IPS-NIHi11 (cell line): ENCODE data around the gene CHRNA7.
"Not testable (repeated sequence)": the region's sequence is repeated elsewhere in the genome, so short reads cannot be mapped to it uniquely, and the experiment has no call there.

Experiments
- DNase-seq: peaks from one replicate; pipeline ENCODE4 v3.0.0; 2012; ENCODE audit warnings: mixed read lengths, low spot score

CHRNA7 gene

DNA sequence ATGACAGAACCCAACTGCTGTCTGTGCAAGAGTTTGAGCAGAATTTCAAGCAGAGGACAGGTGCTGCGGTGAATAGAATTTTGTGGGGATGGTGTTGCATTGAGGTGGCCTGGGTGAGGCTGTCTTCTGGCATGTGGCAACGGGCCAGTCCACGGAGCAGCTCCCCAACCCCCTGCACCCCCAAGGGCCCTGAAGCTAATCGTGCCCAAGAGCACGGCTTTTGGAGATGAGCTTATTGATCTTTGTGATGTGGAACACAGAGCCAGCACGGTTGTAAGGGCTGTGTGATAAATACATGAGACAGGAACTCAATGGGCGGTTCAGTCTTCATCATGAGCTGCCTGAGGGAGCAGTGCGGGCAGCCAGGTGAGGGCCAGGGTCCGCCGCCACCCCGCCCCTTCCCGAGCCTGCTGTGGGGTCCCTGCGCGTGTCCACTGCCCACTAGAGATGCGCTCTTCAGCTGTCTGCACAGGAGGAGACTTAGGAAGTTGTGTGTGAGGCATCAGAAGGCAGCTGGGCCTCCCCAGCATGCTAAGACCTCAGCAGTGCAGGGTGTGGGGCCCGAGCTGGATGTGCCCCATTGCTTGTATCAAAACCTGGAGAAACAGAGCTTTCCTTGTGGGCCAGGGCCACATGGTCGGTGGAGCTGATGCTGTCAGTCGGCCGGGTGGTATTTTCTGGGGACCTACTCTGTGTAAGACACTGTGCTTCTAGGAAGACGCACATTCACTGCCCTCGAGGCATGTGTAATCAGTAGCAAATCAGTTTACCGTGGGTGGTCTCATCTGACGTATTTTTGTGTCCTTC lies 90.5 kb downstream of the CHRNA7 start:
- DNase-seq: no peak

DNA sequence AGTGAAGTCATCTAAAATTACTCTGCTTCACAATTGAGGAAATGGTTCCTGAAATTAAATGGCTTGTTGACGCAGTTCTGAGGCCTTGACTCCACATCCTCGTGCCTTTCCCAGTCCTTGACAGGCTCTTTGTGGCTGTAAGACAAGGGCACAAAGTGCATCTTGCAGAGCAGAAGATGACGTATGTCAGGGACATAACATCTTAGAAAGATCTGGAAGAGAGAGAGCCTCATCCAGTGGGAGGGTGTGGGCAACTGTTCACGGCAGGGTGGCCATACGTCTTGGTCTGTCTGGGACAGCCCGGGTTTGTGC lies 91.0 kb downstream of the CHRNA7 start:
- no peak for DNase-seq

DNA sequence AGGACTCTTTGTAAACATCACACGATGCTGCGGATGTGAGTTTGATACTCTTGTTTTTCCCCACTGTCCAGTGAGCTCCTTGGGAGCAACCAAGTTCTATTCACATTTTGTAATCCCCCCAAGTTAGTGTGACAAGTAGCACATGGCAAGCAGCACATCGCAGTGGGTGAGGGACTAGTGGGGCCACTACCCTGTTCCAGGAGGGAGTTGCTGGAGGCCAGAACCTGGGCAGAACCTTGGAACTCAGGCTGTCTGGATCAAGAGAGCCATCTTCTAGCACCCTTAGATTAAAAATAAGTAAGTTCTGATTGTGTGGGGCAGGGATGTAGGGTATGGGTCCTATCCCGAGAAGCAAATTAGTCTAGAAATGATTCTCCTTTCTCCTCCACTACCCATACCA lies 91.7 kb downstream of the CHRNA7 start:
- no peak for DNase-seq

DNA sequence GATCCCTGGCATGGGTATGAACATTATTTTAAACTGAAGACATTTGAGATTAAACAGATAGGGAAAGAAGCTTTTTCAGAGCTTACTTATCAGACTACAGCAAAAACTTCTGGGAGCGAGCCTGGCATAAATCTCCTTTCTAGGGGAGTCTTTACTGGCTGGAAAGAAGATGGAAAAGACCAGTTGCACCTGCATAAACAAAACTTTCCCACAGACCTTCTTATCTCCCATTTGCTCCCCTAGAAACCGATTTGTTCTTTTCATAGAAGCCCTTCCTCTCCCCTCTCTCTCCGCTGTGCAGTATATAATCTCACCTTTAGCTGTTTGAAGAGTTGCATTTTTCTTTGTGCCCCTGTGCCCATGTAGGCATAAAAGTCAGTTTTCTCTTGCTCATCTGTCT lies 93.2 kb downstream of the CHRNA7 start:
- no peak for DNase-seq

DNA sequence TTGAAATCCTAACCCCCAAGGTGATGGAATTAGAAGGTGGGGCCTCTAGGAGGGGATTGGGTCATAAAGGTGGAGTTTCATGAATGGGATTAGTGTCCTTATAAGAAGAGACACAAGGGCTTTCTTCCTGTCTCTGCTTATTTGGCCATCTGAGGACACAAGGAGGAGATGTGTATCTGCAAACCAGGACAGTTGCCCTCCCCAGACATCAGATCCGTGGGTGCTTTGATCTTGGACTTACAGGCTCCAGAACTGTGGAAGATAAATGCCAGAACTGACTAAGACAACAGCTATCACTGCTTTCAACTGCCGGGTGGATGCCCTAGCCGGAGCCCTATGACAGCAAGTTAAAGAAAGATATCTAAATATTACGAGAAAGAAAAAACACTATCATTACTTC lies 94.4 kb downstream of the CHRNA7 start:
- DNase-seq: no peak

DNA sequence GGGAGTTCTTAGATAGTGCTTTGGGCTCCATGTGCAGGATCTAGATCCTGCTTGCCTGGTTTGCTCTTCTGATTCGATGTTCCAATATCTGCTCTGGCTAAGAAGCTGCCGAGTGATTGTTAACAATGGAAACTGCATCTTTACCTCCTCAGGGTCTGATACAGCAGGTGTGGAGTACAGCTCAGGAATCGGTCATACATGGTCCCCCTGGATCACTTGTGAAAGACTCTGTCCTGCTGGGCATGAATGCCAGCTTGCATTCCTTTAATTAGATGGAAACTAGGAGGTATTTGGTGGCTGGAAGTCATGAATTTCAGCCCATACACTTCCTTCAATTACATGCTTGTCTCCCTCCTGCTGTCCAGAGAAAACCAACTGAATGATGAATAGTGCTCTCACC lies 95.3 kb downstream of the CHRNA7 start:
- no peak for DNase-seq

DNA sequence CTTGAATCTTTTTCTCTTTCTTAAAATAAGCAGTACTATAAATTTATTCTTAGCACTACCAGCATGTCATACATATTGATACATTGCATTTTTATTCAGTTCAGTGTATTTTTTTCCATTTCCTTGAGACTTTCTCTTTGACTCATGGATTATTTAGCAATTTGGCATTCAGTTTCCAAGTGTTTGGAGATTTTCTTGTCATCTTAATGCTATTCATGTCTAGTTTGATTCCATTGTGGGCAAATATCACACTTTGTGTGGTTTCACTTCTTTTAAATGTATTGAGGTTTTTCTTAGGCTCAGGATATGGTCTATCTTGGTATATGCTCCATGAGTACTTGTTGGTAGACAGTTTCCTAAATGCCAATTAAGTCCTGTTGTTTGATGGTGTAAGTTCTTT lies 99.5 kb downstream of the CHRNA7 start:
- no peak for DNase-seq

DNA sequence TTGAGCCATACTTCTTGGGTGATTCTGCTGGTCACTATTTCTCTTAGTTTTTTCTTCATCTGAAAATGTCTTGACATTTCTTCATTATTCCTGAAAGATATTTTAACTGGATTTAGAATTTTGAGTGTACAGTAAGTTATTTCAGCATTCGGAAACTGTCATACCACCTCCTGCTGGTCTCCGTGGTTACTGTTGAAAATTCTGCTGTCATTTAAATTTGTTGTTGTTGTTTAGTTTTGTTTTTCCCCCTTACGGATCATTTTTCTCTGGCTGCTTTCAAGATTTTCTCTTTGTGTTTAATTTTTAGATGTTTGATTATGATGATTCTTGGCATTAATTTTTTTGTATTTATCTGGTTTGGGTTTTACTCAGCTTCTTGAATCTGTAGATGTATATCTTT lies 100.5 kb downstream of the CHRNA7 start:
- no peak for DNase-seq

DNA sequence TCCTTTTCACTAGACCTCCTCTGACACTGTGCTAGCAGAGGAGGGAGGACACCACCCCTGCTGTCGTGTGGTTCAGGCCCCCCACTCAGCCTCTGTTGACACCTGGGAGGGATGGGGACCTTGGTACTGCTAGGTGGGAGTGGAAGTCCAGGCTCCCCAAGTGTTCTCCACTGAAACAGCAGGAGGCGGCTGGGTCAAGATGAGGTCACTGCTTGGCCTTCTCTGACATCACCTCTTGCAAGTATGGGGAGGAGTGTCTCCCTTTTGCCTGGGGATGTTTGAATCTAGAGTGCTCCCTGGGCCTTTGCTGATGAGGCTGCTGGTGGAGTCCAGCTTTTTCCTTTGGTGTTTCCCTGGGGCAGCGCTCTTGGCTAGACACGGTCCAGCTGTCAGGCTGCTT lies 101.5 kb downstream of the CHRNA7 start:
- no peak for DNase-seq

DNA sequence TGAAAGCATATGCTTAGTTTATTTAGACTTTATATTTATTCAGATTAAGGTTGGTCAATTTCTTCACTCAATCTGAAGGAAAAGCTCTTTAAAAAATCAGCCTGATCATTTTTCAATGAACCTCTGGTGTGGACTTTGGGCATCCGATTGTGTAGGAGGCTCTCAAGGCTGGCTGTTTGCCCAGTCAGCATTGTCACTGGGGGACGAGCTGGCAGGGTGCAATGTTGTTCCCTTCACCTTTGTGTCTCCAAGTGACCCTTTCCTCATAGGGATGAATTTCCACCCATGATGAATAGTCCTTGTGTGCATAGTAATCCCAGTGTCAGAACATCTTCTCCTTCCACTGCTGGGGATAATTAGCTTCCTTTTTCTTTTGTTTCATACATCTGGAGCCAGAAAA lies 102.5 kb downstream of the CHRNA7 start:
- DNase-seq: no peak

DNA sequence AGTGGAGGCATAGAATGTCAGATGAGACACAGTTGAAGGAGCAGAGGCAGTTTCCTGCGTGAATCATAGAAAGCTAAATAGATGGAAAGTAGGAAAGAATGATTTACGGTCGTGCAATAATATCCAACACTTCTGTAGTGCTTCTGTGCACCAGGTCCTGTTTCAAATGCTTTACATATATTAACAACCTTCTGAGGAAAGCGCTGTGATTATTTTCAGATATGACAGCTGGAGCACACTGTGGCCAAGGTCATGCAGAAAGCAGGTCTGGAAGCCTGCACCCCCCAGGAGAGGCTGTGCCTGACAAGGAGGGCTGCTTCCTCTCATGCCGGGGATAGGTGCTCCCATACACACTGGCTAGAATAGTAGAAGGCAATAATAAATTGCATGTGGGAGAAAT lies 104.5 kb downstream of the CHRNA7 start:
- no peak for DNase-seq

DNA sequence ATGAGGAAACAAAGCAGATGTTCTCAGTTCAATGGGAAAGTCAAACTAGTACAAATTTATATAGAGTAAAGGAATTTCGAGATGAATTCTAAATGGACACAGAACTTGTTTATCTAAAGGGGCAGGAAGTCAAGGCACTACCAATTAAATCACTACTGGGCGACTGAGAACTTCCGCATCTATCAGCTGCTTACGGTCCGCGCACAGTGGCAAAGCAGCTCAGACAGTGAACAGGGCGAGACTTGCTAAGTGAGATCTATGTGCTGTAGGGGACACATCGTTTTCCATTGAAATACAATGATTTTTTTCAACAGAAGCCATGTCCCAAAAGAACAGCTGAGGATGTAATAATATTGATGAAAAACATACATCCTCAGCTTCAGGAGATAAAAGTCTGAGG lies 105.0 kb downstream of the CHRNA7 start:
- no peak for DNase-seq

DNA sequence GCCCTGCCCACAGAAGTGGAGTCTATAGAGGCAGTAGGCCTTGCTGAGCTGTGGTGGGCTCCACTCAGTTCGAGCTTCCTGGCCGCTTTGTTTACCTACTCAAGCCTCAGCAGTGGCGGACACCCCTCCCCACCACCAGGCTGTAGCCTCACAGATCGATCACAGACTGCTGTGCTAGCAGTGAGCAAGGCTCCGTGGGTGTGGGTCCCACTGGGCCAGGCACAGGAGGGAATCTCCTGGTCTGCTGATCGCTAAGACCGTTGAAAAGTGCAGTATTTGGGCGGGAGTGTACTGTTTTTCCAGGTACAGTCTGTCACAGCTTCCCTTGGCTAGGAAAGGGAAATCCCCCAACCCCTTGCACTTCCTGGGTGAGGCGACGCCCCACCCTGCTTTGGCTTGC lies 115.2 kb downstream of the CHRNA7 start:
- not testable (repeated sequence) for DNase-seq

DNA sequence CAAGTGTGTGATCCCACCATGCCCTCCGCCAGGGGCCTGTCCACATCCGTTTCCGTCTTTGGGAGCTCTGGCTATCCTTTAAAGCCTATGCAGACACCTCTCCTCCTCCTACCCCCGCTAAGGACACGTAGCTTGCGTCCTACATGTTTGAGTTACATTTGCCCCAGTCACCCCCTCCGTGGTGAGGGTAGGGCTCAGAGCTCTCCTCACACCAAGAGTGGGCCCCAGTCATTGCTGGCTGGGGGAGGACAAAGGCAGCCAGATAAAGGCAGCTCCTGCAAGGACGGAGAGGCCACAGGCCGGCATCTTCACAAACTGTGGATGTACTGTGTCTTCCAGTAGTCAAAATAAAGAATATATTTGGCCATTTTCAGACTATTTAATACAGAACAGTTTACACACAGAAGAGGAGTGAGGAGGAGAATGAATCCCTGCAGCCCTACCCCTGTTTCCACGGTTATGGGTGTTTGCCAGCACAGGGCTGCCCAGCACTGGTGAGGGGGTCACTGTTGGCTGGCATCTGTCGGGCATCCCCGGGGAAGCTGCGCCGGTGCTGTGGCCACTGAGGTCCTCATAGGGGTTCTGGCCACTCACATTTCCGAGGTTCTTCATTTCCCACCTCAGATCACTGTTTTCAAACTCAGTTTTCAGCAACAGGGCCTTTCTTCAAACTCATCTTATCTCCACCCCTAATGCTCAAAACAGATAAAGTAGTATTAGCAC lies 118.7 kb downstream of the CHRNA7 start:
- no peak for DNase-seq

DNA sequence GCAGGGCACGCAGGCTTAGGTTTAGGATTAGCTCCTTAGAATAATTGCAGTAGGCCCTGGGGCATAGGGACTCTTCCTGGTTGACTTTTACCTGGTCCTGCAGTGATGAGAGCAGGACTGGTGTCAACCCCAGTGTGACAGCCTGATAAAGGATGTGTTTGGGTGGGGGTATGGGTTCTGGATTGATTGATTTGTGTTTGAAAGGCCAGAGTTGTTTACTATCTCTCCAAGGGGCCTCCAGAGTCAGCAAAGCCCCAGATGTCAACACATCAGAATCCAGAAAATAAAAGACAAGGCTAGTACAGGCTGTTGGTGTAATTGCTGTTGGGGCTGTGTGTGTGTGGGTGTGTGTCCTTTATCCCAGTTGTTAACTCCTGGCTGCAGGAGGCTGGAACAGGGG lies 122.3 kb downstream of the CHRNA7 start:
- DNase-seq: no peak

DNA sequence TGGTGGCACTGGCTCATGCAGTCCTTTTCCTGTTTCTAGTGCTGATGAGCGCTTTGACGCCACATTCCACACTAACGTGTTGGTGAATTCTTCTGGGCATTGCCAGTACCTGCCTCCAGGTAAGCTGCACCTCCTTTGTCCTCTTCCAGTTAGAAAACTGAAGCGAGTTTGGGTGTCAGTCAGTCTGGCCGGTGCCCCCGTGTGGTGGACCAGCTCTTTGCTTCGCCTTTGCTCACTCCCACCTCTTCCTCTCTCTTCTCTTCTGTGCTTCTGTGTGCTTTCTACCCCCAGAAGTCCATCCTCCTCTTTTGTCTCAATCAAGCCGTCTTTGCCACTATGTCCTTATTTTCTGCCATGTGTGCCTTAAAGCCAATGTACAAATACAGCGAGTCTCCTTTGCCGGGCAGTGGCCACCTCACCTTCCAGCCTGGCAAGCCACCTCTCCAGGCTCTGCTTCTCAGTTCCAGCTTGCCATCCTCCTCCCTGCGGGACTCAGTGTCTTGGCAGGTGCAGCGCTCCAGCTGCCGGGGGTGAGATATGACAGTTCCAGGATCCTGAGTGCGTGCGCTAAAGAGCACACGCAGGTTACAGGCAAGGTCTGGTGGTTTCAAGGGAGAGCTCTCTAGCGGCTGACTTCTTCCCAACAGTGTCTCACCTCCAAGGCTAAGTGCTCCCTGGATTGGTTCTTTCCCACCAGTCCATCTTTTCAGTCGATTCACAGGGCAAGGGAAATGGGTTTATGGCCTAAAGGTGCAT lies 123.7 kb downstream of the CHRNA7 start:
- DNase-seq: not testable (repeated sequence)

DNA sequence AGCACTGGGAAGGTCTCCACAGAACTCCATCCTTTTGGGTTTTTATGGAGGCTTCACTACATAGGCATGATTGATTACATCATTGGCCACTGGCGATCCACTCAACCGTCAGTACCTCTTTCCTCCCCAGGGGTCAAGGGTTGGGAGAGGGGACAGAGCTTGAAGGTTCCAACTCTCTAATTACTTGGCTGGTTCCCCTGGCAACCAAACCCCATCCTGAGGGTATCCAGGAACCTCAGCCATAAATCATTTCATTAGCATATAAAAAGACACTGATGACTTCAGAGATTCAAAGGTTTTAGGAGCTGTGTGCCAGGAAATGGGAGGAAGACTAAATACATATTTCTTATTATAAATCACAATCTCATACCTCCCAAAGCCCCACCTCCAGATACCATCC lies 131.8 kb downstream of the CHRNA7 start:
- DNase-seq: not testable (repeated sequence)

DNA sequence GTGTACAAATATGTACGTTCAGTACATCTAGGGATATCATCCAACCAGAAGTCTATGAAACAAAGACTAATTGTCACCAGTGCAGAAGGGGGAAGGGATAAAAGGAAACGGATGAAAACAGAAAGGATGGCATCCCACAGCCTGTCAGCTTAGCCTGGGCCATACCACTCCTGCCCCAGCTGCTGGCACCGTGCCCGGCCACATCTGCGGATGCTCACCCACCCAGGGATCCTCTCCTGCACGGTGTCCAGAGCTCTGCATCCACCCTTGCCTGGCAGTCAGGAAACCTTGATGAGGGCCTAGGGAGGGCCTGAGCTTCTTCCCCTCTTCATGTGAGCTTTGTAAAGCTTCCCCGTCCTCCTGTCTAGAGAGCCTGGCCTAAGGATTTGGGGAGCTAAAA lies 133.8 kb downstream of the CHRNA7 start:
- DNase-seq: not testable (repeated sequence)

DNA sequence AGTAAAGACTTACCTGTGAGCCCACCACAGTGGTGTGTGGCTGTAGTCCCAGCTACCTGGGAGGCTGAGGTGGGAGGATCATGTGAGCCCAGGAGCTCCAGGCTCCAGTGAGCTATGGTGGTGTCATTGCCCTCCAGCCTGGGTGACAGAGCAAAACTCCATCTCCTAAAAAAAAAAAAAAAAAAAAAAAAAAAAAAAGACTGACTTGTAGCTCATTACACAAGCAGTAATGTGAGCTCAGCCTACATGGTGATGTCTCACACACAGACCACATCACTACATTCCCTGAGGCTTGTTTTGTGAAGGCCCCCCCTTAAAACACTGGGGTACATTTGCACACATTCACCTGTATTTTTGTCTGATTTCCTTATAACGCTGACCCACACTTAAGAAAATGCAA lies 134.4 kb downstream of the CHRNA7 start:
- DNase-seq: not testable (repeated sequence)

DNA sequence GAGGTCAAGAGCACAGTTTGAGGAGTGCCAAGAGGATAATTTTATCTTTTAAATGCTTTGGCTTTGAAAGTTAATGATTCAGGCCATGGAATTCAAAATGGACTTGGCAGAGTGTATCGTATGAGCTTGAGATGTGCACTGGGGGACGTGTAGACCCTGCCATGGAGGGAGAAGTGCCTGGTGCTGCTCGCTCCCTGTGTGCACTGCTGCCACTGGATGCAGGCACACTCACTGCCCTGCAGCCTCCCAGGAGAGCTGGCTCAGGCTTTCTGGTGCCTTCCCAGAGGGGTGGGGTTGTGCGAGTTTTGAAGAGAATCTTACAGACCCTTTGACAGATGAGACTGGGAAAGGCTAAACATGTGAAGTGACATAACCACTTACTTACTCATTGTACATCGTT lies 135.5 kb downstream of the CHRNA7 start:
- DNase-seq: not testable (repeated sequence)

DNA sequence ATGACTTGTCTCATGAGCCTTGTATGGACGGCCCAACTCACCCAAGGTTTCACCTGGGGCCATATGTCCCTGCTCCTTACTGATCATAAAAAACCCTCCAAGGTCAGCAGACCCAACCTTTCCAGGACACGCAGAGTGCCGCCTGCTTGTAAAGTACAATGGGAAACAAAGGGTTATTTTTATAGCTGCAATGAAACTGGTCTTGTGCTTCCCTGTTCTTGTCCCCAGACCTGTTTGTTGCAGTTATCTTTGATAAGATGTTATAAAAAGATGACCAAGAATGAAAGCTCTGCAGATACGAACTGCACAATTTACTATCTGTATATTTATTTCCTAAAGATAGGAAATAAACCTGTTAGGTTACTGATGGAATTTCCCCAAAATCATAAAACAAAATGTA lies 136.0 kb downstream of the CHRNA7 start:
- not testable (repeated sequence) for DNase-seq

DNA sequence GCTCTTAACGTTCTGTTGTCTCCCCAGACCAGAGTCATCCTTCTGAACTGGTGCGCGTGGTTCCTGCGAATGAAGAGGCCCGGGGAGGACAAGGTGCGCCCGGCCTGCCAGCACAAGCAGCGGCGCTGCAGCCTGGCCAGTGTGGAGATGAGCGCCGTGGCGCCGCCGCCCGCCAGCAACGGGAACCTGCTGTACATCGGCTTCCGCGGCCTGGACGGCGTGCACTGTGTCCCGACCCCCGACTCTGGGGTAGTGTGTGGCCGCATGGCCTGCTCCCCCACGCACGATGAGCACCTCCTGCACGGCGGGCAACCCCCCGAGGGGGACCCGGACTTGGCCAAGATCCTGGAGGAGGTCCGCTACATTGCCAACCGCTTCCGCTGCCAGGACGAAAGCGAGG lies 137.6 kb downstream of the CHRNA7 start:
- DNase-seq: not testable (repeated sequence)

DNA sequence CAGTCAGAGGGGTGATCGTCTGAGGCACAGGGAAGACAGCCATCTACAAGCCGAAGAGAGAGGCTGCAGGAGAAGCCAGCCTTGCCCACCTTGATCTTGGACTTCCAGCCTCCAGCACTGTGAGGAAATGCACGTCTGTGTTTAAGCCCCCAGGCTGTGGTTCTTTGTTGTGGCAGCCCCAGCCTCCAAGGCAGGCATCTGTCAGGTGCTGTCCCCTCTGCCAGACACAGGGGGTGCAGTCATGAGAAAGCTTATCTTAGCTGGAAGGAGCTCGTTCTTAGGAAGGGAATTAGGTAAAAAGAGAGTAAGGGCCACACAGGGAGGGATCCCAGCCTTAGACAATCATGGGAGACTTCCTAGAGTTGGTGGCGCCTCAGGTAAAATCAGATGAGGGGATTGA lies 150.3 kb downstream of the CHRNA7 start:
- not testable (repeated sequence) for DNase-seq
